BLaER1 treated with 17β-estradiol and CSF1 and Interleukin-3, amounts not matched to agents 10 nM and 100 nM (cell line): ENCODE results near the gene CLEC4G.

Source experiments
- H3K27ac ChIP-seq, 11 experiments: shearing (Covaris generic); formaldehyde crosslinking; 2 replicates each; pipeline ENCODE4 v1.8.1; 2022
- H3K27me3 ChIP-seq, 11 experiments: shearing (Covaris generic); formaldehyde crosslinking; 2 replicates each; pipeline ENCODE4 v1.8.1; 2022
- H3K36me3 ChIP-seq, 11 experiments: shearing (Covaris generic); formaldehyde crosslinking; 2 replicates each; pipeline ENCODE4 v1.8.1; 2022
- H3K4me1 ChIP-seq, 10 experiments: shearing (Covaris generic); formaldehyde crosslinking; 2 replicates each; pipeline ENCODE4 v1.8.1; 2022
- H3K4me2 ChIP-seq, 11 experiments: shearing (Covaris generic); formaldehyde crosslinking; 2 replicates each; pipeline ENCODE4 v1.8.1; 2022
- H3K4me3 ChIP-seq, 10 experiments: shearing (Covaris generic); formaldehyde crosslinking; 2 replicates each; pipeline ENCODE4 v1.8.1; 2022
- H3K9ac ChIP-seq, 11 experiments: shearing (Covaris generic); formaldehyde crosslinking; 2 replicates each; pipeline ENCODE4 v1.8.1; 2022
- H3K9me3 ChIP-seq, 11 experiments: shearing (Covaris generic); formaldehyde crosslinking; replicated peaks in 1 of 11; 2 replicates each; pipeline ENCODE4 v1.8.1; 2022
- H4K20me1 ChIP-seq, 11 experiments: shearing (Covaris generic); formaldehyde crosslinking; 2 replicates each; pipeline ENCODE4 v1.8.1; 2022
- Cebpa-rat ChIP-seq, 11 experiments: shearing (Covaris generic); IDR thresholded peaks; 2 replicates each; pipeline ENCODE4 v1.8.1; 2022

Gene CLEC4G

GRCh38 chr19:7729831-7730285, 2.1 kb downstream of the CLEC4G start:
- H3K27me3 ChIP-seq, result peaks cover 39 to 63% (median 54%) of the 10 kb centered on the region in 11 experiments
- H3K27ac ChIP-seq, result no peak overlapping the region
- H4K20me1 ChIP-seq, result no peaks in the 10 kb centered on the region
- H3K4me3 ChIP-seq, result no peak overlapping the region
- peaks cover 0 to 60% (median 29%) of the 10 kb centered on the region in 10 experiments; a peak in 15 of 20 replicates for H3K4me1 ChIP-seq
- H3K9me3 ChIP-seq, result peaks cover 0 to 9% (median 0%) of the 10 kb centered on the region in 11 experiments; a peak in 7 of 22 replicates
- no peak overlapping the region for H3K9ac ChIP-seq
- no peak for TF ChIP-seq Cebpa-rat (IDR thresholded peaks at IDR 0.05)
- no peaks in the 10 kb centered on the region for H3K36me3 ChIP-seq
- H3K4me2 ChIP-seq, result peak overlapping the region in 3 of 11 experiments; percentile 55 to 69 (median 57); a peak in 6 of 22 replicates

GRCh38 chr19:7729211-7729610, 2.7 kb downstream of the CLEC4G start:
- H3K4me2 ChIP-seq, result peak overlapping the region in 5 of 11 experiments; percentile 35 to 69 (median 55); a peak in 8 of 22 replicates
- H3K27ac ChIP-seq, result no peak overlapping the region
- no peaks in the 10 kb centered on the region for H4K20me1 ChIP-seq
- no peaks in the 10 kb centered on the region for H3K36me3 ChIP-seq
- H3K9me3 ChIP-seq, result peaks cover 0 to 13% (median 0%) of the 10 kb centered on the region in 11 experiments; a peak in 7 of 22 replicates
- H3K4me3 ChIP-seq, result no peak overlapping the region
- TF ChIP-seq Cebpa-rat (IDR thresholded peaks at IDR 0.05), result no peak
- H3K4me1 ChIP-seq, result peaks cover 0 to 53% (median 22%) of the 10 kb centered on the region in 10 experiments; a peak in 15 of 20 replicates
- H3K9ac ChIP-seq, result no peak overlapping the region
- H3K27me3 ChIP-seq, result peaks cover 39 to 63% (median 54%) of the 10 kb centered on the region in 11 experiments

GRCh38 chr19:7725791-7726190, 6.1 kb downstream of the CLEC4G start:
- H3K27me3 ChIP-seq, result peaks cover 28 to 44% (median 36%) of the 10 kb centered on the region in 11 experiments
- no peak for TF ChIP-seq Cebpa-rat (IDR thresholded peaks at IDR 0.05)
- H3K9me3 ChIP-seq, result peaks cover 0 to 20% (median 4%) of the 10 kb centered on the region in 11 experiments; a peak in 9 of 22 replicates
- no peaks in the 10 kb centered on the region for H4K20me1 ChIP-seq
- no peaks in the 10 kb centered on the region for H3K36me3 ChIP-seq
- no peak overlapping the region for H3K27ac ChIP-seq
- H3K9ac ChIP-seq, result no peak overlapping the region
- H3K4me1 ChIP-seq, result peaks cover 18 to 38% (median 21%) of the 10 kb centered on the region in 10 experiments
- H3K4me3 ChIP-seq, result no peak overlapping the region
- no peak overlapping the region for H3K4me2 ChIP-seq

DNA sequence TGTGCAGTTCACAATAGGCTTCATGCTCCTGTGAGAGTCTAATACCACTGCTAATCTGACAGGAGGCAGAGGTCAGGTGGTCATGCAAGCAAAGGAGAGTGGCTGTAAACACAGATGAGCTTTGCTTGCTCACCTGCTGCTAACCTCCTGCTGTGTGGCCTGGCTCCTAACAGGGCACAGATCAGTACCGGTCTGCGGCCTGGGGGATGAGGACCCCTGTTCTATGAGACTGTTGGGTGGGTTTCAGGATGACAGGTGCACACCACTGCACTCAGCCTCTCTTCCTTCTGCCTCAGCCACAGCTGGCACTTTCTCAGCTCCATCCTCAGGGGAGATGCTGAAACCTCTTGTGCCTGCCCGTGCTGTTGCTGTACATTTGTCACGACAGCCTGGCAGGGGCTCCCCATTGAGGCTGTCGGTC, 9.7 kb downstream of the CLEC4G start:
- TF ChIP-seq Cebpa-rat (IDR thresholded peaks at IDR 0.05), result no peak
- H4K20me1 ChIP-seq, result no peaks in the 10 kb centered on the region
- peak overlapping the region in 8 of 11 experiments; percentile 25 to 73 (median 60); a peak in 16 of 22 replicates for H3K4me2 ChIP-seq
- no peak overlapping the region for H3K27ac ChIP-seq
- no peak overlapping the region for H3K4me3 ChIP-seq
- peak overlapping the region in 1 of 11 experiments; percentile 45; a peak in 2 of 22 replicates for H3K9ac ChIP-seq
- peaks cover 0 to 33% (median 3%) of the 10 kb centered on the region in 11 experiments; a peak in 13 of 22 replicates for H3K9me3 ChIP-seq
- no peaks in the 10 kb centered on the region for H3K36me3 ChIP-seq
- peaks cover 0 to 8% (median under 1%) of the 10 kb centered on the region in 11 experiments; a peak in 7 of 22 replicates for H3K27me3 ChIP-seq
- H3K4me1 ChIP-seq, result peaks cover 23 to 50% (median 44%) of the 10 kb centered on the region in 10 experiments

- H3K36me3 ChIP-seq, result no peaks in the 10 kb centered on the region
- peaks cover 8 to 48% (median 18%) of the 10 kb centered on the region in 11 experiments for H3K9me3 ChIP-seq
- H3K4me1 ChIP-seq, result peaks cover 33 to 56% (median 48%) of the 10 kb centered on the region in 10 experiments
- TF ChIP-seq Cebpa-rat (IDR thresholded peaks at IDR 0.05), result no peak
- peak overlapping the region in 9 of 11 experiments; percentile 2 to 38 (median 20); a peak in 7 of 22 replicates for H3K4me2 ChIP-seq
- H3K9ac ChIP-seq, result no peak overlapping the region
- no peak overlapping the region for H3K27ac ChIP-seq
- no peaks in the 10 kb centered on the region for H4K20me1 ChIP-seq
- no peak overlapping the region for H3K4me3 ChIP-seq
- H3K27me3 ChIP-seq, result no peaks in the 10 kb centered on the region
Observed at GRCh38 chr19:7720351-7720750, 11.6 kb downstream of the CLEC4G start.

DNA sequence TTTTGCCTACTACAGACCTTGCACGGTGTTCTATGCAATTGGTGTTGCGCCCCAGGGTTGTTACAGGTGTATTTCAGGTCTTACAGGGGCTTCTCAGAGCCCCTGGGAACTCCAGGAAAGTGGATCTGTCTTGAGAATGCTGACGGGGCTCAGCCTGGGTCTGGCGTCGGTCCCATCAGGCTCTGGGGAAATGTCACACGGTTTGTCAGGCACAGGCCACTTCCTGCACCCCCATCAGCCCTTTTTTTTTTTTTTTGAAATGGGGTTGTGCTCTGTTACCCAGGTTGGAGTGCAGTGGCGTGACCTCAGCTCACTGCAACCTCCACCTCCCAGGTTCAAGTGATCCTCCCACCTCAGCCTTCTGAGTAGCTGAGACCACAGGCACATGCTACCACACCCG, 13.2 kb downstream of the CLEC4G start:
- Histone ChIP-seq H3K9ac (0 out of 22 replicates have a peak overlapping the region, but pooled peaks of 4 of the 11 experiments have one; percentile 2 to 23 (median 16)), H3K4me3 (no peak overlapping the region), H3K36me3 (no peaks in the 10 kb centered on the region), H4K20me1 (no peaks in the 10 kb centered on the region), H3K4me1 (peaks cover 49 to 70% (median 62%) of the 10 kb centered on the region in 10 experiments), H3K9me3 (peaks cover 12 to 44% (median 18%) of the 10 kb centered on the region in 11 experiments), H3K27me3 (no peaks in the 10 kb centered on the region), H3K4me2 (peak overlapping the region; percentile 48 to 81 (median 74)), H3K27ac (peak overlapping the region in 2 of 11 experiments; percentile 17 to 19; a peak in 3 of 22 replicates)
- TF ChIP-seq Cebpa-rat (IDR thresholded peaks at IDR 0.05), result no peak

DNA sequence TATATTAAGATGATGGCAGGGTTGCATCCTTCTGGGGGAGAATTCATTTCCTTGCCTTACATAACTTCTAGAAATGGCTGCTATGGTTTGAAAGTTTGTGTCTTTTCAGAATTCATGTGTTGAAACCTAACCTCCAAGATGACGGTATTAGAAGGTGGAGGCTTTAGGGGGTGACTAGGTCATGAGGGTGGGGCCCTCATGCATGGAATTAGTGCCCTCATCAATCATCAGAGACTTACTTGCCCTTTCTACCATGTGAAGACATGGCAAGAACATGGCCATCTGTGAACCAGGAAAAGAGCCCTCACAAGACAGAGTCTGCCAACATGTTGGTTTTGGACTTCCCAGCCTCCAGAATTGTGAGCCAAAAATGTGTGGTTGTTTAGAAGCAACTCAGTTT, 15.1 kb downstream of the CLEC4G start:
- Histone ChIP-seq H3K36me3 (no peaks in the 10 kb centered on the region), H3K4me1 (peaks cover 46 to 67% (median 58%) of the 10 kb centered on the region in 10 experiments), H3K27ac (no peak overlapping the region), H3K27me3 (no peaks in the 10 kb centered on the region), H3K9ac (no peak overlapping the region), H4K20me1 (no peaks in the 10 kb centered on the region), H3K4me3 (no peak overlapping the region), H3K9me3 (peaks cover 12 to 44% (median 18%) of the 10 kb centered on the region in 11 experiments), H3K4me2 (no peak overlapping the region)
- no peak for TF ChIP-seq Cebpa-rat (IDR thresholded peaks at IDR 0.05)

DNA sequence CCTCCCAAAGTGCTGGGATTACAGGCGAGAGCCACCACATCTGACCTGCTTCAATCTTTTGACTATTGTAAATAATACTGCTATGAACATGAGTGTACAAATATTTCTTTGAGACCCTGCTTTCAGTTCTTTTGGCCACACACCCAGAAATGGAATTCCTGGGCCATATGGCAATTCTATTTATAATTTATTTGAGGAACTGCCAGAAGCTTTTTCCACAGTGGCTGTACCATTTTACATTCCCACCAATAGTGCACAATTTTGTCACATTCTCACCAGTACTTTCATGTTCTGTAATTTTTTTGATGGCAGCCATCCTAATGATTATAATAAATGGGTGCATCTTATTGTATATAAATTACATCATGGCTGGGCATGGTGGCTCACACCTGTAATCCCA, 16.2 kb downstream of the CLEC4G start:
- Histone ChIP-seq H3K9ac (no peak overlapping the region), H3K4me3 (no peak overlapping the region), H3K27me3 (no peaks in the 10 kb centered on the region), H4K20me1 (no peaks in the 10 kb centered on the region), H3K4me2 (peak overlapping the region in 9 of 11 experiments; percentile 18 to 73 (median 53); a peak in 12 of 22 replicates), H3K9me3 (peaks cover 11 to 38% (median 16%) of the 10 kb centered on the region in 11 experiments), H3K36me3 (no peaks in the 10 kb centered on the region), H3K27ac (peak overlapping the region in 8 of 11 experiments; percentile 17 to 70 (median 57); a peak in 10 of 22 replicates), H3K4me1 (peaks cover 38 to 67% (median 55%) of the 10 kb centered on the region in 10 experiments)
- TF ChIP-seq Cebpa-rat (IDR thresholded peaks at IDR 0.05), result no peak

GRCh38 chr19:7710616-7711015, 21.3 kb downstream of the CLEC4G start:
- peaks cover 0 to 7% (median 3%) of the 10 kb centered on the region in 11 experiments; a peak in 8 of 22 replicates for H3K9me3 ChIP-seq
- peak overlapping the region in 3 of 11 experiments; percentile 13 to 33 (median 25); a peak in 2 of 22 replicates for H3K27ac ChIP-seq
- peaks cover 64 to 84% (median 76%) of the 10 kb centered on the region in 10 experiments for H3K4me1 ChIP-seq
- H3K4me3 ChIP-seq, result no peak overlapping the region
- H4K20me1 ChIP-seq, result no peaks in the 10 kb centered on the region
- no peak for TF ChIP-seq Cebpa-rat (IDR thresholded peaks at IDR 0.05)
- no peaks in the 10 kb centered on the region for H3K27me3 ChIP-seq
- 0 out of 22 replicates have a peak overlapping the region, but pooled peaks of 2 of the 11 experiments have one; percentile 13 to 27 for H3K9ac ChIP-seq
- peak overlapping the region; percentile 33 to 89 (median 59) for H3K4me2 ChIP-seq
- H3K36me3 ChIP-seq, result no peaks in the 10 kb centered on the region
